SK-N-DZ (cell line): ENCODE results near the gene PDZRN3.

ENCODE experiments used
- DNase-seq: peaks from one replicate; pipeline ENCODE4 v3.0.0-alpha.2; 2015; ENCODE audit warnings: low spot score

The PDZRN3 gene

DNA sequence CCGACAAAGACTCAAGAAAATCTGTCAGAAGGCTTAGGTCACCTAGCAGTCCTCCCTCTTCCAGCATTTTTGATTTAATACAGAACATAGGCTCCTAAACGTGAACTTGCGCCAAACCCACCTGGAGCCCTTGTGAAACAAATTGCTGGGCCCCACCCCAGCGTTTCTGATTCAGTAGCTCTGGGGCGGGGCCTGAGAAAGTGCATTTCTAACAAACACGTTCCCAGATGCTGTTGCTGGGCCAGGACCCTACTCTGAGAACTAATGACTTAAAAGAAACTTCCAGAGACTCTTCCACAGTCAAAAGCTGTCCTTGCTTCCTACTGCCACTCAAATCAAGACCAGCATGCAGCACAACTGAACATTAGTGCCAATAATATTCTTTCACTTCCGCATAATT, 198.1 kb downstream of the PDZRN3 start:
- no peak for DNase-seq

DNA sequence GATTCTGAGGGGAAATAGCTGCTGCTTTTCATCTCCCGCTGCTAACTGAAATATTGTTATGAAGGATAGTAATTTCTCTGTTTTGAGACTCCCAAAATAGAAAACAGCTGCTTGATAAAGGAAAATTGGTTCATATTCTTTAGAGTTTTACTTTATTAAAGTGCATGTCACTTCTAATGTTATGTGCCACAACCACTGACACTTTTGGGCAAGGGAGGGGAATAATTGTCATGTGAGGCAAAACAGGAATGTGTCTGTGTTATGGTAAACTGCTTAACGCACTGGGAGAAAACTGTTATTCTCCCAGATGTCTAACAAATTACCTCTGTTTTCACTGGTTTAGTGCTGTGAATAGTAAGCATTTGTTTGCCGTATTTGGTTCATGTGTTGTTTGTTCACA, 201.6 kb downstream of the PDZRN3 start:
- DNase-seq, result peak; percentile 51

DNA sequence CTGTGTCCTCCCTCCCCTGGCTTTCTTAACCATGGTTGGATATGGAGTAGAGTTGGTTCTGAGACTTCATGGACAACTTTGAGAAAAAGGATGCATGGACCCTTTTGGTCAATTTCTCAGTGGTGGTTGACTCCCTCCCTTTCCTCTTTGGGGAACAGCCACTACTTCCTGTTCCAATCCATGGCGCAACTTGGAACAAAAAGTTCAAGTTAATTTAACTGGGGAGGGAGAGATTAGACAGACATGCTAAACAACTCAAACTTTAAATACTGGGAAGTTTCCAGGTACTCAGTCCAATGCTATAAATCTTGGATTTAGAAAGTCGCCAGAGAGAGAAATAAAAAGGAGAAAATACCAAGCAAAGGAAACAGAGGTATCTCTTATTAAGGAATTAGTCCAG, 202.2 kb downstream of the PDZRN3 start:
- DNase-seq, result no peak

DNA sequence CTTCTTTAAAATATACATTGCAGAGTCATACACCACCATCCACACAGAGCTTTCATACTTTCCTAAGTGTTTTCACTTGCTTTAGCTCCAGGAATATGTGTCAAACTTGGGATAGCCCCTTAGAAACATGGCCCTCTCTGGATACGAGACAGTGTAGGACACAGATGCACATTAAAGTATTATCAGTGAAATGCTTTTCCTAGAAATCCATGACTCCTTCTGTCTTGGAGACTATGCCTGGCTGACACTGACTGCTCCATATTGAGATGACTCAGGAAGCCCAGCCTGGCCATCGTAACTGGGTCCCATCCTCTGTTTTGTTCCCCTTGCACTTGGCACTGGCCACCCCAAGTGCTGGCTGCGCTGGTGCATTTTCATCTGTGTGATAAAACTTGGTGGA, 204.8 kb downstream of the PDZRN3 start:
- no peak for DNase-seq

DNA sequence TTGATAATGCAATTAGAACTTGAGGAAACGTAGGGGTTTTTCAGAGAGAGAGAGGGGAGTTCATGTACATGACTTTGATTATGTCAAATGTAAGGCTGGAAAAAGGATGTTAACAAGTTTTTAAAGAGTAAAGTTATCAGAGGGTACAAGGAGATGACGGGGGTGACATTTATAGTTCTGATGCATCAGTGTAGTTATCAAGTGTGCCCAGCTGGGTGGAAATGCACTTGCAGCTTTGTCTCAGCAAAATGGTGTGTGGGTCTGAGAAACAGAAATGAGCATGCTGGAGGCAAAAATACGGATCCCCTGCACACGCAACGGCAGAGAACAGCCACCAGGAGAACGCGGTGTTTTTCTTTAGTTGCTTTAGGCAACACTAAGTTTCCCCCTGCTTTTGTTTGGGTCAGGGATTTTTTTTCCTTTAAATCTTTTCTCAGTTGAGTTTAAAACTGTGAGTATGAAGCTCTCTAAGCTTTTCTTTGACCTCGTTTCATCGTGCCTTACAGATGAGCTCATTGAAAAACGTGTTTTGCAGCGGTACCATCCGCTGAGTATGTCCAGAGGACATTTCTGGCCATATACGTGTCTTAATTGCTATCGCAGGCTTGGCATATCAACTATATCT, 205.4 kb downstream of the PDZRN3 start:
- no peak for DNase-seq

DNA sequence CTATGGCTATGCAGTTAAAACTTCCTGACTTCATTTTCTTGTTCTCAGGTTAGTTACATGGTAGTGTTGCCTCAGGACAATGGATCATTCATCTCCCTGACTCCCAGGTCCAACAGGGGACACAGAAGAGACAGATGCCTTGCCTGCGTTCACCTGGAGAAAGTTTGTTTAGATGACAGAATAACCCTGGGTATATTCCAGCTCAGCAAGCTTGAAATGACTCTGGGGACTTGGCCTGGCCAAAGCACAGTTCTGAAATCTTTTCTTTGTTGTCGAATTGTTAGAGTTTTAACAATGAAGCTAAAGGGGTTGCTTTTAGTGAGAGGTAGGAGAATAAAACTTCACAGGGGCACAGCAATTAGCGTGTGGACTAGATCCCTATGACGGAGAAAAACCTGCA, 206.1 kb downstream of the PDZRN3 start:
- DNase-seq, result no peak

DNA sequence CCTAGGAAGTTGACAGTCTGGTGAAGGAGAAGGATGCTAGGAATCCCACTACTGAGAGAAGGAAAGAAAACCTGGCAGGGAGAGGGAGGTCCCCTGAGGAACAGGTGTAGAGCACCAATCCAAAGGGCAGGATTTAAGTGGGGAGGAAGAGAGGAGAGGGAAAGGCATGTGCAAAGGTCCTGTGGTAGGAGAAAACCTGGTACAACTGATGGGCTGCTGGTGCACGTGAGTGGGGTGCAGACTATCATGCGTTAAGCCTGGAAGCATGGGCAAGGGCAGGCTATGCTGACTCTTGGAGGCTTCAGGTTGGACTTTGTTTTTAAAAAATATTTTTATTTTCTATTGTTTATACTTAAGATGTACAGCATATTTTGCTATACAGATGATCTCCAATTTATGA, 209.6 kb downstream of the PDZRN3 start:
- no peak for DNase-seq

DNA sequence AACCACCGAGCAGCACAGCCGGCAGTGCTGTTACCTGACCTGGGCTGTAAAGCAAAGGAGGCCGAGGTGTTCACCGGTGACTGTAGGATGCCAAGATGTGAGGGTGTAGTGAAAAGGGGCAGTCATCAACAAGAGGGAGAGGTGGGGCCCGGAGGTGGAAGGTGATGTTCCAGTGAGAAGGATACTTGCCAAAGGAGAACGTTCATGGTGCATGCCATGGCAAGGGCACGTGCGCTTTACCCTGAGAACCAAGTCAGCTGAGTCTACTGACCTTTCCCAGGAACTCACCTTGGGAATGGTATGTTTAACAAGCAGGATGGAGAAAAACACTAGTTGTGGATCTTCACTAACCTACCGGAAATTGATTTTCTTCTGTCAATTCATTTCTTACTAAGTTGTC, 211.1 kb downstream of the PDZRN3 start:
- no peak for DNase-seq

DNA sequence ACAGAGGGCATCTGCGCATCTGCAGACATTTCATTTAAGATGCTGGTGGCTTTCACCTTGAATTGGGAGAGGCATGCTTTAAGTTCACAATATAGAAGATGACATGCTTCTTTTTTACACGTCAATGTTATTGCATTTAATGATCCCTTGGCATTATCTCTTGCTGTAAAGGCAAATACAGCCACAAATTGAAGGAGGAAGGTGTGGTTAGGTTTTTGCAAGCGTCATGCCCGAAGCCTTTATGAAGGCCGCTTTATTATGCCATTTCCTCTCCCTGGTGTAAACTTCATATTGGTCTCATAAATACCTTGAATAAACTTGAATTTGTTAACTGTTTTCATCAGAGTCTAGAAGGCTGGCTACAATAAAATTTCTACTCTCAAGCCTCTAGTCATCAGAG, 212.7 kb downstream of the PDZRN3 start:
- DNase-seq, result no peak

DNA sequence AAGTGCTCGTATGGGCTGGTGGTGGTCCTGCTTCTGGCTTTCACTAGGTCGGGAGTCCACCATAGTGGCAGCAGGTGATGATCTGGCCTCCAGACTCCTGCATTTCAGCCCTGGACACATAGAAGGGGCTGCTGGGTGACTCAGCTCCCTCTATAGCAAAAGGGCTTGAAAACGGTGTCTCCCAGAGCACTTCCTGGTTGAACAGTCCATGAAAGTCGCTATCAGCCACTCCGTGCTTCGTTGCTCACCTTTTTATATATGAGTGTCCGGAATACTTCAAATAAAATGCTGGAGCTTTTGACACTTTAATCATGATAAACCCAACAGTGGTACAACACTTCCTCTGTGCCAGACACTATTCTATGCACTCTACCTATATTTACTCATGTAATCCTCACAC, 213.2 kb downstream of the PDZRN3 start:
- DNase-seq, result no peak

DNA sequence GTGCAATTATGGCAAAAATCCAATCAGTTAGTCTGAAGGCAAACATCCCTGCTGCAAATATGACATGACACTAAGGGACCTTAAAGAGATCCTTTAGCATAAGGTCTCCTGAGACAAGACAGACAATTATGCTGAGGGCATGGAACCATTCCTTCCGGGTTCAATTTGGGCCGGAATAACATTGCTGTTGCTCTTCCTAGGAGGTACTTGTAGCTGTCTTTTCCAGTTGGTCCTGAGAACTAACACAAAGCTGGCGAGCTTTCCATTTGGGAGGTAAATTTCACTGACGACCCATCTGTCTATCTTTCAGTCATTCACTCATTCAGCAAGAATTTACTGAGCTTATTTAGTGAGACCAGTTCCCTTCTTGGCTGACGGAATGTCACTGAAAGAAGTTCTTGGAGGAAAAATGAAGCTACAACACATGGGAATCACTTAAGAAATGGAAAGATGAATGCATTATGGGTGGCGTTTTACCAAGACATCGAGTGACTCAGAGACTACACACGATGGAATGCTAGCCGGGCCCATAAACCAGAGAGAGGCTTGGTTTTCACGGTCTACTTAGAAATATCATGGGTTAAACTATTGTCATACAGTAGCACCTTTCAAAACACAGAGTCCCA, 215.5 kb downstream of the PDZRN3 start:
- peak; percentile 25 for DNase-seq

DNA sequence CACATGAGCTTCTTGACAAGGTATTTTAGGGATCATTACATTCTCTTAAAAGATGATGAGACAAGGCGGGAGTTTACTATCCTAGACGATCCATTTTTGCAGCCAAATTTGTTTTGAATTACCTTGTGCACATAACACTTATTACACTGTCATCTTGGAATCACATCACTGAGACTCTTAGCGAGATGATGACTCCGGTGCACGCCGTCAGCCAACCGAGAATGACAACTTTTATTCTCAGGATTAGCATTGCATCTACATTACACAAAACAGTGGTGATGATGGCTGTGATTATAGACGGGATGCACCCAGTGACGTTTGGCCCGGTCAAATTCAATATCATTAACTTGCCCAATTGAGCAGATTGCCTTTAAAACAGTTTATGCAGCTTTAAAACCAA, 216.1 kb downstream of the PDZRN3 start:
- DNase-seq, result no peak

DNA sequence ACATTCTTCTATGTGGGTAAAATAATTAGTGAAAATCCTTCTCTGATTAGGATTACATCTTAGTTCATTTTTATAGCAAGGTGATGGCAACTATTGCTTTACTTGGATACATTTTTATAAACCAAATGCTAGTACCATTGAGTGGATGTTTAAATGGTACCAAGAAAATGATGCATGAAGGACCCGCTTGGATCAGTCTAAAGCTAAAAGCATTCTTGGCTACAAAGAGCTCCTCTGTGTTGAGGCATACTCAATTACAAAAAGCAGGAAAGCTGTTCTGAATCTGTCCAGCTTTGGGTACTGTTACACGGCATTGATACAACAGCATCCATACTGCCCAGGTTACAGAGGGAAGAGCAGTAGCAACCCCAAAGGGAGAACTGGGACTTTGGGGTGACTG, 217.2 kb downstream of the PDZRN3 start:
- DNase-seq, result no peak

DNA sequence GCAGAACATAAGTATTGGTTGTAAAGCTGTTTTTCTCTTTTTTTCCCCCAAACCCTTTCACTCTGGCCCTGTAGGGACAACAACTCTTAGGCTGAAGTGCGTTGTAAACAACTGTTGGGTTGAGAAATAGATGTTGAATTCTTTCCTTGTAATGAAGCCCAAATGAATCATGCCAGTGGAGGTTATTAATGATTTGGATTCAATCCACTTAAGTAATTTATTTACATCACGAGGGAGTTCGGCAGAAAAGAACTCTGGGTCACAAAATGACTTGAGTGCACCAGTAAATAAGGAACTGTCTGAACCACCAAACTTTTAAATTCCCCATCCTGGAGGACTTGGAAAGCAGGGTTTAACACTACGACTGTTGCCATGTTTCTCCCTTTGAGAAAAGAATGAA, 218.9 kb downstream of the PDZRN3 start:
- no peak for DNase-seq

DNA sequence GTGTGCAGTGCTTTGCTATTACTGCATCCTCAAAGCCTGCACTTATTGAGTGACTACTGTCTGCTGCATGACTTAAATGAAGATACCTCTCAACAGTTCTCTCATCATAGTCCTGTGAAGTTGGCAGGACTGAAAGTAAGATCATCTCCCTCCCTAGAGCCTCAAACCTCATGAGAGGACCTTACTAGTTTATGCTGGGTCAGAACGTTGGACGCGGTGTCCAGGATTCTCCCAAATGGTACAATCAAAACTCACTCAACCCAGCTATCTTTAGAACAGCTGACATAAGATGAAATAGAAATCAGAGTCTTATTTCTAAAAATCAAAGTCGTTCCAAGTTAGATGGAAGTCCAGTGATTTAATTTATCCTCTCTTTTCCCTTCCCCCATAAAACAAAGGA, 219.7 kb downstream of the PDZRN3 start:
- no peak for DNase-seq

DNA sequence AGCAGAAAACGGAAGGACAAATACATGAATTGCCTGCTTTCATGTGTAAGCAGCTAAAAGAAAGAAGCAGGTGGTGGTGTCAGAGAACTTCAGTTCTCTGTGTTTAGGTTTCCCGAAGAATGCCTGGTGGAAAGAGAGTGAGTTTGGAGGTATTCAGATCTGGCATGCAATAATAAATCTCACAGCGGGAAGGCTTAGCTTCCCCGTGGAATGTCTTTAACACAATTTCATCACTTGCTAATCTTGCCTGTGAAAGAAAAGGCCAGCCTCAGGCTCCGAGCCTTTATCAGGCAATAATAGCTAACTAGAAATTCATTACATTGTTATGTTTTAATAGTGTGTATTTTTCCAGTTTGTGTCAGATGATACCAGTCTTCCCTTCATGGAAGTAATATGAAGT, 220.3 kb downstream of the PDZRN3 start:
- no peak for DNase-seq

DNA sequence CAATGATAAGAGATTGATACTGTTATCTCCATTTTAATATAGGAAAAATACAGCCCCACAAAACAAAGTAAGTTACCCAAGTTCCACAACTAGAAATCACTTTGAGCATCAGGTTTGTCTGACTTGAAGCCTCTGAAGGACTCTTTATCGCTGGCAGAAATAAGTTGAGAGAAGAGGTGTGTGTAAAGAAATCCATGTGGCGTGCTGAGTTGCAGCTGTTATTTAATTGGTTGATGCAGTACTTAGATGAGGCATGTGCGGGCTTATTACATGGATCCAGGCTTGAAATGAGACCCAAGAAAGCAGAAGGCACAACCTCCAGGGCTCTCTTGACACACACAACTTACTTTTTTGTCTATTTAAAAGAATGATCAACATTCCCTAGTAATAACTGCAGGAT, 221.3 kb downstream of the PDZRN3 start:
- no peak for DNase-seq

DNA sequence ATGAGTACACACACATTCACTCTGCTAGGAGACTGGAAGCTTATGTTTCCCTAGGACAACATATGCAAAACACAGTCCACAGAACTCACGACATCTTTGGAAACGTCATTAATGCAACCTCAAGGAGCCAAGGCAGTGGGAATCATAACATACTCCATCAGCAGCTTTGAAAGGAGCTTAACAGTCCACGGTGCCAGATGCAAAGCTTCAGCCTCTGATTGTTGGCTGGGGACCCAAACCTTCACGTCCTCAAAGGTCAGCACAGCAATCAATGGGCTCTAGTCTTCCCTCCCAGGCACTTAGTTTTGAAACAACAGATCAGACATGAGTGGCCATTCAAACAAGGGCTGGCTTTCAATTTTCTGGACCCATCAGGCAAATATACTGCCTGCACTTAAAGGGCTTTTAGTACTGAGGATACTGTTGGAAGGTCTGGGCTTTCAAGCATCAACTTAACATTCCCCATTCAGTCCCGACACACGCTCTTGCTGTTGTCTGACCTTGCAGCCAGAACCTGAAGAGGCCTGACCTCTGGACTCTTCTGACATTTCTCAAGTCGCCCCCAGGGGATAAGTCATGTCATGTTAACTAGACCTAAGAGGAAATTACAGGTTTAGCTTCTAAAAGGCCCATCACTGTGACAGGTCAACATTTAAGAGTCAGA, 223.0 kb downstream of the PDZRN3 start:
- no peak for DNase-seq

DNA sequence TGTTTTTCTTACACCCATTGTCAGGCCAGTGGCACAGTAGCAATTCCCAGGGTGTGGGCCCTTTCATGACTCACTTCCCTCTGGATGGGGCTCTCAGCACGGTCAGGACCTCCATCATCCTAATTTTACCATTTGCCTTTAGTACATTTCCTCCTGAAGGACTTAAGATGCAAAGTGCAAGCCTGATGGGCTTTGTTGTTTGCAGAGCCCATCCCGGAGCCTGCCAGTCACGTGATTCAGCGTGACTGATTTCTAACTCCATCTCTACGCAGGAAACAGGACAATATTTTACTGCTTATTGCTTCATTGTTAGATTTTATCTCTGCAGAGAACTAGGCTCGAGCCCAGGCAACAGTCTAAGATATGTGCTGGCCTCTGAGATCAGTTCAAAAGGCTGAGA, 223.7 kb downstream of the PDZRN3 start:
- DNase-seq, result no peak

DNA sequence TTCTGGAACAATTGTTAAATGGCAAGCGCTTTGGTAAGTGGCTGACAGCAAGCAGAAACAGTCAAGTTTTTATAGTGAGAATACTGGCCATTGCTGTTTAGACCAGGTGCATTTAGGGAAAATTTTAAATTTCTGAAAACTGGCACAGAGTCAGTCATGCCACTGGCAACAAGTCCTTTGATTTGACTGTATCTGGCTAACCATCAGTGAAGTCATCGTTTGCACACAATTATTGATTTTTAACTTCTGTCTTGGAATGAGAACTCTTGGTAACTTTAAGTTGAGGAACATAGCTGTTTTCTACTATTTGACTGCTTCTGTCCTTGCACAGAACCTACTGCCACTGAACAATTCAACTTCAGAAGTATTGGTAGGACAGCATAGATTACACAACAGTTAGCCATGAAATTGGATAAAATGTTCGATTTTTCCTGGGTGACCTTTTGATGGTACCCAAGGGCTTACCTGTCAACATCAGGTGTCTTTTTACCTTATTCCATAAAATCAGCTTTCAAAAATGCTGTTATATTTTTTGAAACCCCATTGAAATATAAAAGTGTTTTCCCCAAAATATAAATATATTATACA, 225.0 kb downstream of the PDZRN3 start:
- DNase-seq, result no peak

DNA sequence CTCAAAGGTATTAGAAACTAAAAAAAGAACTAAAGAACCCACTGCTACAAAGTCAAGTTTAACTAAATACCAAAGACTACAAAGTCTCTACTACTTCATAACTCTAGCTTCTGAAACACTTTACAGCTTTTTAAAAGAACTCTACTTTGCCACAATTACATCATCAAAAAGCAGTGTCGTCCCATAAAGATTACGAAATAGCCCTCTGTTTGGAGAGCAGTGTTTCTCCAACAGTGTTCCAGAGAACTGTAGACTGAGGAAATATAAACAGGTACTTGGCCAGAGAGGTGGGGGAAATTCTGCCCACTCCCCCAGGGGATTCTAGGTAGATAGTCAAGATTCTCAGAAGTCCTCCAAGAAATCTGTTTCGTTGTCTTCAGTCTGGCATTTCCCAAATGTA, 225.6 kb downstream of the PDZRN3 start:
- DNase-seq, result no peak

DNA sequence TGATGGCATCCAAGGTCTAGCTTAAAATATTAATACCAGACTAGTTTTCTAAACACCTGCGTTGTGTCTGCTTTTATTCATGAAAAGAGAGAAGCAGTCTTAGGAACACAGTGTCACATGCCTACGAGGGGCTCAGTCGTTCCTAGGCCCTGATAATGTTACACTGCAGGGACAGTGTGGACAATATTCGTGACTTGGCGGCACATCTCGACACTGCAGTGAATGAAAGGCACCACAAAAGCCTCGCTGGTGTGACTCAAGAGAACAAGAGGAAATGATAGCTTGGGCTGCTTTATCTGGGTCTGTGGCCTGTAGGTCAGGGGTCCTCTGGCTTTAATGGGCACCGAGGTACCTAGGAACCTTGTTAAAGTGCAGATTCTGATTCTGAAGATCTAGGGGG, 226.7 kb downstream of the PDZRN3 start:
- no peak for DNase-seq

DNA sequence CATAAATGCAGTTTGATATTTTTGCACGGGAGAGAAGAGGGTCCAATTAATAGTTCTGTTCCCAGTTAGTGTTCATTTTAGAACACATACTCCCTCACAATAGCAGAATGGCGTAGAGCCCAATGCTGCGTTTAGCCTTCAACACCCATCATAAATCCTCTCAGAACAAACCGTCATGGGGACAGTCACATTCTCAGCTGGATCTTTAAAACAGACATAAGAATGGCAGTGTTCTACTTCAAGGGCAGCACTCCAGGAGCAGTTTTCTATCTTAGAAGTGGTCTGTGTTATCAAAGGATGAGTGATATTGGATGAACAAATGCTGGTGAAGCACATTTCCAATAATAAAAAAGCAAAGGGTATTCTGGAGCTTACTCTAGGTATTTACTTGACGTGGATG, 230.5 kb downstream of the PDZRN3 start:
- DNase-seq, result no peak
